DMS 273 (cell line): Measurements from ENCODE around the gene CTDP1.

Experiments used
- DNase-seq: peaks from one replicate; lab custom pipeline; 2025; ENCODE audit not compliant: unreplicated experiment; lab: John Stamatoyannopoulos, UW

The CTDP1 gene

DNA sequence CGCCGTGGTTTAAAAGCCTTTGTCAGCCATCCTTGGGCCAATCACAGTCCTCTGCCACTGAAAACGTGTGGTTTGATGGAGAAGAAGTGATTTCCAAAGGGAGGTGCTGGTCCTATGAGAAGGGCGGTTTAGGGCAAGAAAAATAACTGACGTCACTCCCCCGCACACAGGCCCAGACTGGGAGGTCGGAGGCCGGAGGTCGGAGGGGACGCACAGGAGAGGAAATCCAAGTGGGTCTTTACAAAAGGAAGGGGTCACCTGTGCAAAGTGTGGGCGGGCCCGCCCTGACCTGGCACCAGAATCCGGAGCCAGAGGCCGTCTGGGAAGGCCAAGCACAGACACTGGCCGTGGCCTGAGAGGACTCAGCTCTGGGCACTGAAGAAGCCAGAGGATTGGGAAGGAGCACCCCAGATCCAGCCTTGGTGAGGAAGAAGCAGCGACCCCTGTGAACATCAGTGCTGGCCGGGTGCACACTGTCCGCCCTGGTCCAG lies 100.1 kb downstream of the CTDP1 start:
- DNase-seq: no peak

DNA sequence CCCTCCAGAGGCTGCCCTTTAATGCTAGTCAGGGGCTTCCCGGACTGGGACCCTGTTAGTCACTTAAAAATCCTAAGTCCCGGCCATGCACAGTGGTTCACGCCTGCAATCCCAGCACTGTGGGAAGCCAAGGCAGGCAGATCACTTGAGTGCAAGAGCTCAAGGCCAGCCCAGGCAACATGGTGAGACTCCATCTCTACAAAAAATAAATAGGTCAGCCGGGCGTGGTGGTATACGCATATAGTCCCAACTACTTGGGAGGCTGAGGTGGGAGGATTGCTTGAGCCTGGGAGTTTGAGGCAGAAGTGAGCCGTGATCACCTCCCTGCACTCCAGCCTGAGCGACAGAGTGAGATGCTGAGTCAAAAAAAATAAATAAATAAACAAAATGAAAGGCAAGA lies 100.9 kb downstream of the CTDP1 start:
- no peak for DNase-seq

DNA sequence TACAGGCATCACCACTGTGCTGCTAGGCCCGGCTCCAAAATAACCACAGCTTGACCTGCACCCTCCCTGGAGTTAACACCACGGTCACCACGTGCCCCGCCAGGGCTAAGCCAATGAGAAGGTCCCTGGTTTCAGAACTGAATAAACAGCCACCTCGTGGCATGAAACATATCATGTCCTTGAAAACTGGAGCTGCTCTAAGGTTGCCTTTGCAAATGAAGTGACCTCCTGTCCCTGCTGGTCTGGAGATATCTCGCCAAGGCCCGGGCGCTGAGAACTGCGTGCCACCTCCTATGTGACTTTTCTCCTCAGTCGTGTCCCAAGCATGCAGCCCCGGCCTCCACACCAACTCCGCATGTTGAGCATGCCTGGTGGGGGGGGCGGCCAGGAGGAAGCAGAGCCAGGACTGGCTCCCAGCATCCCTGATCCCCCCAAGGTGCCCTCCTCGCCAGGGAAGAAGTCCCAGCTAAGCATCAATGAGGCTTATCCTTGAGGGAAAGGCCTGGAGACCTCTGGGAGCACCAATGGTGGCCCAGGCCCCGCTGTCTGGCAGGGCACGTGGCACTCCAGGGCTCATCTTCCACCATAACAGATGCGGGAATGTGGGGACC lies 101.8 kb downstream of the CTDP1 start:
- DNase-seq: no peak

DNA sequence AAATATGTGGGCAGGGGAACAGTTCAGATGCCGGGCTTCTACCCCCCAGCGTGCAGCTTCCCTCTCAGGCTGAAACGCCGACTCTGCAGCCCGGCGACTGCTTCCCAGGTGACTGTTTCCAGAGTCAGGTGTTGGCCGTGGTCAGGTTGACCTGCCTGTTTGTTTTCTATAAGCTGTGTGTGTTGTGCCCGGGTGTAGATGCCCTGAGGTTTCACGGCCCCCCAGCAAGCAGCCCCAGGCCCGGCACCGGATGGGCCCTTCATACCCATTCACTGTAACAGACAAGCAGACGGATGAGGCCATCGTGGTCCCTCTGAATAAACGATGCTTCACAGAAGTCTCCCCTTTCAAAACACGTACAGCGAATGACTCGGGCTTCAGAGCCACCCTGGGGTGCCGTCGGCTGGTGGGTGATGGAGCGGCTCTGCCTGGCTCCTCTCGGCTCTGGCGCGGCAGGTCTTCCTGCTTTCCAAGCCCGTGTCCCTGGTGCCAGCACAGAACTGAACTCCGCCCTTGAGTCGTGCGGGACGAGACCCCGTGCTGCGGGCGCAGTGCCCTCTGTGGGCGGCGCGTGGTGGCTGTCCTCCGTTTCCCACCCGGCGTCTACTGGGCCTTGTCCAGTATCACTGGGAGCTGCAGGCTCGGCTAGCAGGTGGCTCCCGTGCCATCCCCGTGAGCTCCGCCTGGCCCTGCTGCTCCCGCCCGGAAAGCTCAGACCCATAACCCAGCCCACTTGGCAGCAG lies 103.1 kb downstream of the CTDP1 start:
- DNase-seq: peak; percentile 46

DNA sequence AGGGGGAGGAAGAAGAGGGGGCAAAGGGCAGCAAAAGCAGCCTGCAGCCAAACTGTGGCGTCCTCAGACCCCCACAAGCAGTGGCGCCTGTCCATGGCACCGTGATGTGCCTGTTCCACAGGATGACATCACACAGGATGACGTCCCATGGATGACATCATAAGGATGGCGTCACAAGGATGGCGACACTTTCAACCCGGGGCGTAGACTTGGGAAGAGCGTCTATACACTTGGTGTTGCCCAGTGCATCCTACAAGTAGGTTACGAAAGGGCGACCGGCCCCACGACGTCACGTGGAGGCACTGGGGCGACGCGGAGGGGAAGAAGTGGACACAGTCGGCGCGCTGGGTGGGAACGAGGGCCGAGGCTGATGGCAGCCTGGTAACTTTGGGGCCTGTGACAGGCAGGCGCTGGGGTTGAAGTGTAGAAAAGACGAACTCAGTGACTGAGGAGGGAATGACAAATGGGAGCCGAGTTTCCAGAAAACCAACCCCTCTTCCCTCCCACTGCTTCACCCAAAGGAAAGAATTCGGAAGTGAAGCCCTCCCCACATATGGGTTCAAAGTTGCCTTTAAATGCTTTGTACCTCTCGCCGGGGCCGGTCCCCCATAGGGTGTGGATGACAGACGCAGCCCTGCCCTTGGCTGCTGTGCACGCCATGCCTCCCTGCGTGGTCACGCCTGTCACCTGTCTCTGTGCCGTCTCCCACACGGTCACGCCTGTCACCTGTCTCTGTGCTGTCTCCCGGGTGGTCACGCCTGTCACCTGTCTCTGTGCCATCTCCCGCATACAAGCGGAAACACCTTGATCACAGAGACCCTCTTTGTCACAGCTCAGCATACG lies 104.7 kb downstream of the CTDP1 start:
- no peak for DNase-seq

DNA sequence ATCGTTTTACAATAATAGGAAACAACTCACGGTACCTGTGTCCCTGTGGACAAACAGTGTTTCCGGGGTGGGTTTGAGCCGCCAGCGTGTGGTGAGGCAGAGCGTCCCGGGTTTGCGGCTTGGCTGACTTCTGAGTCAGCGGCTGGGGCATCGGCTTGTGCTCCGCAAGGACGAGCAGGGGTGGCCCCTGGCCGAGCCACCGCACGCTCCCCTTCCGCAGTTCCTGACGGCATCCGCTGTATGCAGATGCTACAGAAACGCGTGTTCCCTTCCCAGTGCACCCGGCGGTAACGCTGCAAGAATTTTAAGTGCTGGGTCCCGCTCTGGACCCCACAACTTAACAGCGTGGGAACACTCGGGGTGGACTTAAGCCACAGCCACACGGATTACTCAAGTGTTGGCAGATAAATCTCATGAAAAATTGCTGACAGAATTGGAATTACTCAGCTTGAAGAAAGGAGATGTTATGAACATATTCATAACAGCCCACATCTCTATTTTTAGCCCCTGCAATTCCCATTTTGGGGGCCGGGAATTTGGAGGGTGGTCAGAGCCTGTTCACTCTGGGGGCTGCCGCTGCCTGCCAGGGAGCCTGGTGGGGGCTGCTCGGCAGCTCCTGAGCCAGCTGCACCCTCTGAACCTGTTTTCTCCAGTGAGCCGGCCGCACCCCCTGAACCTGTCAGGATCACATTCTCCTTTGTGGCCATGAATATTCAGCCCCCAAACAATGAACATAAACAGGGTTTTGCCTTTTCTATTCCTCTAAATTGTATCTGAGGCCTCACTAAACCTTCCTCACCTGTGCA lies 105.6 kb downstream of the CTDP1 start:
- DNase-seq: no peak

DNA sequence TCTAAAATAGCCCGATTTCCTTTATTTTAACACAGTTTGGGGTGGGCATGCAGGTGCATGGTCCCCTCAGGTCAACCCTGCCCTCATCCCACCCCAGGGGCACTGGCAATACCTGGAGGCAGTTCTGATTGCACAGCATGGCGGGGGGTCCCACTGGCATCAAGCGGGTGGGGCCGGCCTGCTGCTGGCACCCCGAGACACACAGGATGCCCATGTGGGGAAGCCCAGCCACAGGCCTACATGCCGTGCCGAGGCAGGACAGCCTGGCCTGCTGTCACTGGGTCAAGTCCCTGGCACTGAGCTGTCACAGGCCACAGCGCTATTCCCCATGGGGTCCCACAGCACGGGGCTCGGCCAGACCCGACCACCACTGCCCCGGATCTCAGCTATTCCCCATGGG lies 106.2 kb downstream of the CTDP1 start:
- DNase-seq: no peak

DNA sequence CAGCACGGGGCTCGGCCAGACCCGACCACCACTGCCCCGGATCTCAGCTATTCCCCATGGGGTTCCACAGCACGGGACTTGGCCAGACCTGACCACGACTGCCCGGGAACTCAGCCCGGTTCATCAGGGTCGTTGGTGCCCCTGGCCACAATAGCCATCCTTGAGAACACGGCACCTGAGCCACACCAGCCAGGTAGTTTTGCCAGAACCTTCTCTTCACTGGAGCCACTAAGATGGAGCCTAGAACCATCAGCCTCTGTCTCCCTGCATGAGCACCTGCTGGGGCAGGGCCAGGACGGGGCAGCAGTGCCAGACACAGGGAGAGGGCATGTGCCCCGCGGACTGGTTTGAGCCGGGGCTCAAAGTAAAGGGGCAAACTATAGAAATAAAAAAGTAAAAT lies 106.7 kb downstream of the CTDP1 start:
- DNase-seq: no peak

DNA sequence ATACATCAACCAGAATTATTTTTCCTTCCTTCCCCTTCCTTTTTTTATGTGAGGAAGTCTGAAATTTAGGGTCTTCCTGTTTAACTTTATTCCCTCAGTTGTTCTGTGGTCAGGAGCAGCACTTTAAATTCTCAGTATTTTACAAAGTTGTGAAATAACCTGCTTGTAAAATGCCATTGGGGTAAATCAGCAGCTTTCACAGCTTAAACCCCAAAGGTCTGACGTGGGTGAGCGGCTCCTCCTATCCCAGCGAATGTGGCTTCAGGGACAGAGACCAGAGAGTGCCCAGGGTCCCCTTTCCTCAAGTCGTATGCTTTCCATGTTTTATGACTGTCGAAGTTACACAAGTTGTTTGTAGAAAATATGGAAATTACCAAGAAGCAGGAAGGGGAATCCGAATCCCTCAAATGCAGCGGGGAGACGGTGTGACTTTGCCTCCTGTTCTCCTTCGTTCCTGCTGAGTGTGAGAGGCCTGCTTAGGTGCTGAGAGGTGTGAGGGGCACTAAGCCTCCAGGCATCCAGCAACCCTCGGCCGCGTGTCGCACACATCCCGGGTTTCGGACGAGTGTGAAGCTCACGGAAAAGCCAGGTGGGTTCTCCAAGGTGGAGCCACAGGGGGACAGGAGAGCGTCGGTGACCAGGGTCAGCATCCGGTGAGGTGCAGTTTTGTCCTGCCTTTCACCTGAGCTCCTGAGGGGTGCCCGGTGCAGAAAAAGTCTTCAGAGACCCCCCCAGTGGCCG lies 107.4 kb downstream of the CTDP1 start:
- no peak for DNase-seq

DNA sequence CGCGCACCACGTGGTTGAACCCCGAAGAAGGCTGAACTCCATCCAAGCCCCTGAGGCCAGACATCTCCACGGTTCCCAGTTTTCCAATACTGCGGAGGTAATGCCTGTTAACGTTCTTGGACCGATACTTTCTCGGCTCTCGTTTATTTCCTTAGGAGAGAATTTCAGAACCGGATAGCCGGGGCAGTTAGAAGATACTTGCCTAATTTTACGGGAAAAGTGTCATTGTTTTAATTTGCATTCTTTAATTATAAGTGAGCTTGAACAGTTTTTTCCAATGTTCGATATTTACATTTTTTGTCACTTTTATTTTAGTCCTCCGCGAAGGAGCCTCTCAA lies 107.9 kb downstream of the CTDP1 start:
- no peak for DNase-seq

DNA sequence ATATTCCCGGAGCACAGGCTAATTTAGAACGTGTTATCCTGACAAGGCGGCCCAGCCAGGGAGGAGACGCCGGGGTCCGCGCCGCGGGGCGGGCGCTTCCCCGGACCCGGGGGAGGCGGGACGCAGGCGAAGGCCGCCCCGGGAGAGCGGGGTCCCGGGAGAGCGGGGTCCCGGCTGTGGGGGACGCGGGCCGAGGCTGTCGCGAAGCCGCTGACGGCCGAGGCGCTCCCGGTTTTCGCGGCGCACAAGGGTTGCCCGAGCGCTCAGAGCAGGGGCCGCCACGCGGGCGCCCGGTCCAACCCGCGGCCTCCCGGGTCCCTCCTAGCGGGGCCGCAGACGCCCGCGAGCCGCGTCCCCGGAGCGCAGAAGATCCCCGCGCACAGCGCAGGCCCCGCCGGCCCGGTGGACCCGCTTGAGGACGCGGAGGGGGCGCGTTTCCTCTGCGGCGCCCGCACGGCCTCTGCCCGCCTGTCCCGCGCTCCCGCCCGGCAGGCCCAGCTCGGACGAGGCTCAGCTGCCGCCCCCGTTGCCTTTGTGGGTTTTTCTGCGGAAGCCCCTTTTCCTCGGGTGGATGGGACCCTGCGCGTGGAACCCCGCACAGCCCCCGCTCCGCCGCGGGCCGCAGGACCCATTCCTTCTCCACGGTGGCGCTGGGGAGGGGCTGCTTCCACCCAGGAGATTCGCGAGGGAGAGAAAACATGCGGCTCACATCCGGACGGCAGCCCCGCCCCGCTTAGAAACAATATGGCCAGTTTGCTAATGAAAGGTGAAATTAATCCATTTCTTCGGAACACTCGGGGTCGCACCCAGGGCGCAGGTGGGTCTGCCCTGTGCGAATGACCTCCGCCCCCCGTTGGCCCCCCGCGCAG lies 108.5 kb downstream of the CTDP1 start:
- DNase-seq: no peak

DNA sequence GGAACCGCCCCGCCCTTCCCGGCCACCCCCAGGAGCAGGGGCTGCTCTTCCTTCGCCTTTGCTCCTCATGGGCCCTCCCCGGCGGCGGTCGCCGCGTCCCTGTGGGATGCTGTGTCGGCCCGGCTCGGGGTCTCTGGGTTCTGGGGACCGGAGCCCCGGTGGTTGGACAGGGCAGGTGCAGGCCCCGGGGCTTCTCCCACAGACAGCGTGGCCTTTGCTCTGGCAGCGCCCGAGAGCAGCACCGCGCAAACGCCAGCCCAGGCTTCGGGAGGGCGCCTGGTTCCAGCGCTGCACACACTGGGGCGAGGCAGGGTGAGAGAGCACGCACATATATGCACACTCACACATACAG lies 109.1 kb downstream of the CTDP1 start:
- DNase-seq: no peak

DNA sequence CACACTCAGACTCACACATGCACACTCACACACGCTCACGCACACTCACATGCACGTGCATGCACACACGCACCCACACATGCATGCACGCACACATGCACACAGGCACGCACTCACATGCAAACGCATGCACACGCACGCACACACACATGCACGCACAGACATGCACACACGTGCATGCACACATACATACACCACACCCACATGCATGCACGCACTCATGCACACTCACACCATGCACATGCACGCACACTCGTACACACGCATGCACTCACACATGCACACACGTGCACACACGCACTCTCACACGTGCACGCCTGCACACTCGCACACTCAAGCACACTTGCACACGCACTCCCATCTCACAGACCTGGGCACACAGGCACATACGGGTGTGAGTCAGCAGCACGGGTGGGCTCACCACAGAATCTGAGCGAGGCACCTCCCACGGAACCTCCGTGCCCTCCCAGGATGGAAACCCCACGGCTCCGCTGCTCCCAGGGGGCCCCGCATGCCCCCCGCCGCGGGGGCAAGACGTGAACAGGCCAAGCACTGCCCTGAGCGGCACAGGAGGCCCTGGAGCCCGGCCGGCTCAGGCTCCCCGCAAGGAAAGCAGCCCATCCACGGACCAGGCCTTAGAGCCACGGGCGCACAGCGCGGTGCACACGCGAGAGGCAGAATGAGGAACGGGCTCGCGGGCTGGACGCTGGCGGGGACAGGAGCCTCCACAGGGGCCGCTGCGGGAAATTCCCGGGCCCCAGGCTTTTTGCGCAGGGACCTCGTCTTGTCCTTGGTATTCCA lies 109.7 kb downstream of the CTDP1 start:
- DNase-seq: no peak

DNA sequence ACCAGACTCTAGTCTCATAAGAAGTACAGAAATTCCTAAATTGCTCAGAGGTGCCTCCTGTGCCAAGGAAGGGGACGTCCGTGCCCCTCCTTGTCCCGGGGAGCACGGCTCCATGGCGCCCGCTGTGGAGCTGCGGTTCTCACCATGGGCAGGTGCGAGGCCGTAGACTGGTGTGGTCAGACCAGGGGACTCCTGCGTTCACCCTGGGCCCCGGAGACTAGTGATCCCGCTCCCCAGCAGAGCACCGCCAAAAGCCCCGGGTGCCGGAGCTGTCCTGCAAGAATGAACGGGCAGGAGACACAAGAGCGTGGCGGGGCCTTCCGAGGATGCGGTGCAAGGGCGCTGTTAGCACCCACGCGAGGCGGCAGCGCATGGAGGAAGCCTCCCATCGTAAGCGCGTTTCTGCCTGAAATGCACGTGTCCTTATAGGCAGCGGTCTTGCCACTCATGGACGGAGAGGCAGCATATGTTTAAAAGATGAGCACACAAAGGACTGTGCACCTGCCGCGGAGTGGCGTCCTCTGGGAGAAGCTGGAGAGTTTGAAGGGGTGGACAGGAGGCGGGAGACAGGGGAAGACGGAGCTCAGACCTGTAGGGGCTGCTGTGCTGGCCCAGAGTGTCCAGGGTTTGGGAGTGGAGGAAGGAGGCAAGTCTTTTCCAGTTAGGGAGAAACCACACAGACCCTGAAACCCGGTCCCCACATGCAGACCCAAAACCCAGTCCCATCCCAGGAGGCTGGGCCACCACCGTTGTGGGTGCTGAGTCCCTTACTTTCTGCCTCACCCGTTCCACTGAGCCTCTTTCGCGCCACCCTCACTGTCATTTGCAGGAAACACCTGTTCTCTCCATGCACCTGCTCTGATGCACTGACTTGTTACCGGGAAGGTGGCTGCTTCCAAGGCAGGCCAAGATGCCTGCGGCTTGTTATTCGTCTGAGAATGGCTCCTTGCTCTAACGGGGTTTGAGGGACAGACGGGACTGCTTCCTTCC lies 110.6 kb downstream of the CTDP1 start:
- DNase-seq: no peak

DNA sequence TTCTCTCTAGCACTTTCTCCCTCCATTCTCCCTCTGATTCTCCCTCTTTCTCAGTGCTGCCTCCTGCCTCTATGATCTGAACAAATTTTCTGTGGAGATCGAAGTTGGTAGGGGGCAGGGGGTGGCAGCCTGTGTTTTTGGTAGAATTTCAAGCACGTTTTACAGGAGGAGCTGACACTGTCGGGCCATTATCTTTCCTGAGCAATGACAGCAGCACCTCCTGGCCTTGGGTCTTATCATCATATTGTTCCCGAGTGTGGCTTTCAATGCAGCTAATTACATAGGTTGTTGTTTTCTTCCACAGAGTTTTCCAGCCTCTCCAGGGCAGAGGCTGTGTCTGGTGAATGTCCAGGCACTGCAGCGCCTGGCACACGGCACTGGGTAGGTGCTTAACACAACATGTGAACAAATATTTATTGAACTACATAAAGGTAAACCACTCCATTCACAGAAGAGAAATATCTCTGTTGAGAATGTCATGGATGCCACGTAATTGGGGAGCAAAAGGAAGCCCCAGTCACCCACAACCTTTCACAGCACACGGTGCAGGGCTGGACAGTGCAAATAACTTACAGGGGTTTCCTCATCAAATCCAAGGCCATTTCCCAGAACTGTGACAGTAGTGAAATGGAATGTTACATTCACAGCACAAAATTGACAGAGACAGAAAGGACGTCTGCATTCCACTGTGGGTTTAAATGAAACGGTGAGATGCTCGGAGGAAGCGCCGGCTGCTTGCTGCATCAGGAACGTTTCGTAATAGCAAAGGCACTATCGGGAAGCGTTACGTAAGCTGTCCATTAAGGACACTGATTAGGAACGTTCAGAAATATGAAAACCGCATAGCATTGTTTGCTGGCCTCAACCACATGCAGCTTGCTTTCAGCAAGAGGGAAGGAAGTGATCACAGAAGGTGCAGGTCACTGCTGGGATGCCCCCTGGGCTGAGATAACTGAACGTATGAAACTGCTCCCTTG lies 111.7 kb downstream of the CTDP1 start:
- DNase-seq: no peak
